ENCODE measurements around the gene RABGAP1L. TPM values are rescaled to one million over a fixed set of nuclear protein-coding genes. Genes with fewer than 3 reads are reported as not detected.

RABGAP1L gene
- total and polyA plus RNA-seq, 10 of the 15 experiments (the other 5 are each of a cell fraction or from before 2014, with no cell fraction given) = 5.8 to 194 (median 113) TPM

- Histone ChIP-seq H3K9me3 (replicated peaks; ENCODE audit: control insufficient read depth, insufficient read depth, low read length) (no peaks in the 10 kb centered on the region), H3K79me2 (ENCODE audit: control insufficient read depth, insufficient read depth, low read length) (no peaks in the 10 kb centered on the region), H3K36me3 (ENCODE audit: control insufficient read depth in 2 of 2, insufficient read depth in 2 of 2, low read length in 1 of 2) (no peaks in the 10 kb centered on the region), H4K20me1 (ENCODE audit: control insufficient read depth, insufficient read depth) (no peaks in the 10 kb centered on the region), H3K27me3 (replicated peaks in 1 of 2; ENCODE audit: control insufficient read depth in 2 of 2, insufficient read depth in 2 of 2, low read length in 1 of 2) (no peaks in the 10 kb centered on the region), H3K4me3 (peak overlapping the region; percentile 54; the same call in 1 of the 2 replicates), H3K4me2 (ENCODE audit: control insufficient read depth, insufficient read depth) (peak overlapping the region; percentile 92), H2AFZ (ENCODE audit: control insufficient read depth, low read depth, low read length) (no peak overlapping the region; the same call in 1 of the 2 replicates), H3K4me1 (ENCODE audit: control insufficient read depth, insufficient read depth, low read length) (peaks cover 25% of the 10 kb centered on the region), H3K9ac (ENCODE audit: control insufficient read depth, insufficient read depth, low read length) (no peak overlapping the region), H3K27ac (ENCODE audit: control insufficient read depth, insufficient read depth) (peak overlapping the region; percentile 34; the same call in 1 of the 2 replicates)
- WGBS (ENCODE audit: insufficient coverage, insufficient replicate concordance, low lambda C conversion rate, missing lambda C conversion rate) = 61% methylated on average over 4 of the region's 4 CpGs
- CTCF ChIA-PET = interaction anchor here (1.2 to 4.2 kb wide), 2 partner anchors 107 to 112 kb away, joined by 4 to 19 read pairs; no protein-coding TSS in a partner anchor
- POLR2A ChIA-PET = interaction anchor here (1.0 to 1.5 kb wide), 3 partner anchors 10 to 65 kb away, joined by 3 to 6 read pairs (median 3); no protein-coding TSS in a partner anchor
- FAIRE-seq = no peak
- in situ Hi-C loops (cut with MboI) = no loop called here
- SMC1A ChIA-PET (ENCODE audit: uncharacterized antibody, unreplicated experiment) = interaction anchor here (0.9 to 2.5 kb wide), 11 partner anchors 34 to 107 kb away, joined by 3 to 10 read pairs (median 5); no protein-coding TSS in a partner anchor
- no peak for DNase-seq (ENCODE audit: low read depth, low spot score)
- intact Hi-C loops (cut with micrococcal nuclease; ENCODE audit: unreplicated experiment) = loop anchor here (2.0 kb wide), 1 partner anchor 89 kb away; no protein-coding TSS in a partner anchor
- RAD21 ChIA-PET (ENCODE audit: unreplicated experiment) = interaction anchor here (1.0 to 4.4 kb wide), 10 partner anchors 8 to 250 kb away, joined by 3 to 31 read pairs (median 4); partner anchors contain the start of gene MRPS14
- TF ChIP-seq PML (IDR thresholded peaks at IDR 0.05; ENCODE audit: low read length) = no peak
- peak; percentile 82 for TF ChIP-seq RUNX3 (IDR thresholded peaks at IDR 0.05; ENCODE audit: low read length)
- TF ChIP-seq CHD4 (IDR thresholded peaks at IDR 0.05) = no peak
- no peak for TF ChIP-seq RELA (IDR thresholded peaks at IDR 0.05; ENCODE audit: borderline replicate concordance, partially characterized antibody)
- no peak for TF ChIP-seq EP300 (IDR thresholded peaks at IDR 0.05; ENCODE audit: borderline replicate concordance in 1 of 2, control insufficient read depth in 1 of 2, low read depth in 2 of 2, low read length in 2 of 2)
- 0 out of 4 replicates have a peak, but pooled peaks of 1 of the 2 experiments have one; percentile 16 for TF ChIP-seq ETV6 (conservative IDR thresholded peaks at IDR 0.05 in 1 of 2, IDR thresholded peaks at IDR 0.05 in 1 of 2; ENCODE audit: borderline replicate concordance in 1 of 2, low read depth in 1 of 2)
- no TSS peak for BruUV-seq (replicated peaks)
- peak; percentile 58 for ATAC-seq
Measured at GRCh38 chr1:174875306-174875705, 716.0 kb downstream of the RABGAP1L start.

All from GM12878 (cell line).